Astrocyte (in vitro differentiated cells and primary cell): Measurements from ENCODE around the gene CYLD. TPM values are rescaled to one million over a fixed set of nuclear protein-coding genes. Genes with fewer than 3 reads are reported as not detected.

Experiments
- DNase-seq: peaks from one replicate; pipeline ENCODE4 v3.0.0-alpha.2; 2010; ENCODE audit warnings: low read depth
- FAIRE-seq: peaks from 2 replicates; lab custom pipeline; 2011; peaks lifted over from hg19 to GRCh38; lab: Jason Lieb, UNC
- H2AFZ ChIP-seq: 2 replicates; pipeline ENCODE4 v1.6.0; 2012; ENCODE audit warnings: low read depth, low read length, inconsistent platforms
- H3K27ac ChIP-seq: 2 replicates; pipeline ENCODE4 v1.5.1; 2011; ENCODE audit warnings: low read depth, low read length, inconsistent platforms
- H3K27me3 ChIP-seq: 2 replicates; pipeline ENCODE4 v1.6.0; 2011; ENCODE audit warnings: low read length, inconsistent platforms; ENCODE audit not compliant: insufficient read depth
- H3K36me3 ChIP-seq: 2 replicates; pipeline ENCODE4 v1.5.1; 2011; ENCODE audit warnings: low read length, inconsistent platforms; ENCODE audit not compliant: insufficient read depth
- H3K4me1 ChIP-seq: 2 replicates; pipeline ENCODE4 v1.5.1; 2011; ENCODE audit warnings: low read length, inconsistent platforms; ENCODE audit not compliant: insufficient read depth
- H3K4me2 ChIP-seq: 2 replicates; pipeline ENCODE4 v1.6.0; 2012; ENCODE audit warnings: low read length, inconsistent platforms
- H3K4me3 ChIP-seq: 2 replicates; pipeline ENCODE4 v1.5.1; 2011; ENCODE audit warnings: low read depth, mild to moderate bottlenecking, low read length, inconsistent platforms; ENCODE audit not compliant: insufficient read depth
- H3K79me2 ChIP-seq: 2 replicates; pipeline ENCODE4 v1.6.0; 2012; ENCODE audit warnings: mild to moderate bottlenecking, low read length, inconsistent platforms; ENCODE audit not compliant: insufficient read depth
- H3K9ac ChIP-seq: 2 replicates; pipeline ENCODE4 v1.6.0; 2012; ENCODE audit warnings: mild to moderate bottlenecking, low read length, inconsistent platforms
- H3K9me3 ChIP-seq: 2 replicates; pipeline ENCODE4 v1.5.1; 2012; ENCODE audit warnings: low read depth, mild to moderate bottlenecking, low read length, inconsistent platforms; ENCODE audit not compliant: insufficient read depth
- H4K20me1 ChIP-seq: 2 replicates; pipeline ENCODE4 v1.6.0; 2012; ENCODE audit warnings: low read length, inconsistent platforms; ENCODE audit not compliant: insufficient read depth
- H3K27ac Mint-ChIP-seq: one replicate; pipeline ENCODE4 v1.8.0; 2021; ENCODE audit warnings: mild to moderate bottlenecking, mixed read lengths; ENCODE audit not compliant: unreplicated experiment
- H3K27me3 Mint-ChIP-seq: one replicate; pipeline ENCODE4 v1.8.0; 2021; ENCODE audit warnings: low read depth, mixed read lengths; ENCODE audit not compliant: unreplicated experiment
- H3K36me3 Mint-ChIP-seq: one replicate; pipeline ENCODE4 v1.8.0; 2021; ENCODE audit warnings: low read depth, mixed read lengths; ENCODE audit not compliant: unreplicated experiment
- H3K4me1 Mint-ChIP-seq: one replicate; pipeline ENCODE4 v1.8.0; 2021; ENCODE audit warnings: low read depth, mixed read lengths; ENCODE audit not compliant: unreplicated experiment
- H3K4me3 Mint-ChIP-seq: one replicate; pipeline ENCODE4 v1.8.0; 2021; ENCODE audit warnings: mild to moderate bottlenecking, moderate library complexity, mixed read lengths; ENCODE audit not compliant: unreplicated experiment
- H3K9me3 Mint-ChIP-seq: one replicate; pipeline ENCODE4 v1.8.0; 2021; ENCODE audit warnings: mild to moderate bottlenecking, mixed read lengths; ENCODE audit not compliant: unreplicated experiment
- EZH2 ChIP-seq: IDR thresholded peaks from 2 replicates; pipeline ENCODE4 v1.6.1; 2012; ENCODE audit warnings: mild to moderate bottlenecking, low read length, inconsistent platforms; ENCODE audit not compliant: insufficient read depth
- total RNA-seq: library from RNA; stranded (reverse); gene quantifications from 2 replicates; pipeline ENCODE4 v1.2.1, GENCODE V29; 2021
- TF ChIP-seq, protein P1 (sequence below): IDR thresholded peaks from 2 replicates; pipeline ENCODE4 v1.5.1; 2011; ENCODE audit warnings: low read depth, mild to moderate bottlenecking, inconsistent platforms, low read length, moderate library complexity; ENCODE audit not compliant: insufficient read depth

Gene CYLD
- total RNA-seq, 1 donor from 2014 or later: 34.2 TPM

DNA sequence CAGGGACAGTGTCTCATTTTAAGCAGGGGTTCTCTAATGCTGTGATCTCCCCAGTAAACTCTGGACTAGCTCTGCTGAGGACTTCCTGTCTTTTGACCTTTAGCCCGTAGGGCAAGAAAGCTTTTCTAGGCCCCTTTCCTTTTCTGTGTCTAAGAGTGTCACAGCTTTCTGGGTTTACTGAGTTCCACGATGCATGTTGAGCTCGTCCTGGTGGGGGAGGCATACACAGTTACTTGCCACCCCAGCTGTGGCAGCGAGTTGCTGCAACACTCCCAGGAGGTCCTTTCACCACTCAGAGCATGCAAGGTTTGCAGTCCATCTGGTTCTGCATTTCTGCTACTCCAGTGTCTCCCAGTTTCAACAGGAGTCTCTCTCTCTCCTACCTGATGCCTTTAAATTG, 24.8 kb upstream of the CYLD start:
- H3K9me3 Mint-ChIP-seq: no peaks in the 10 kb centered on the region
- Histone ChIP-seq H3K27ac (no peak overlapping the region), H3K27me3 (no peaks in the 10 kb centered on the region), H3K4me2 (no peak overlapping the region), H4K20me1 (no peaks in the 10 kb centered on the region), H3K4me1 (no peaks in the 10 kb centered on the region), H3K79me2 (no peaks in the 10 kb centered on the region), H3K9me3 (no peaks in the 10 kb centered on the region), H3K9ac (no peak overlapping the region), H3K4me3 (no peak overlapping the region), H3K36me3 (no peaks in the 10 kb centered on the region), H2AFZ (no peak overlapping the region)
- H3K27ac Mint-ChIP-seq: no peak overlapping the region
- H3K4me1 Mint-ChIP-seq: no peaks in the 10 kb centered on the region
- FAIRE-seq: no peak
- H3K4me3 Mint-ChIP-seq: no peak overlapping the region
- peaks cover 6% of the 10 kb centered on the region for H3K27me3 Mint-ChIP-seq
- no peak for TF ChIP-seq EZH2
- TF ChIP-seq, protein P1, sequence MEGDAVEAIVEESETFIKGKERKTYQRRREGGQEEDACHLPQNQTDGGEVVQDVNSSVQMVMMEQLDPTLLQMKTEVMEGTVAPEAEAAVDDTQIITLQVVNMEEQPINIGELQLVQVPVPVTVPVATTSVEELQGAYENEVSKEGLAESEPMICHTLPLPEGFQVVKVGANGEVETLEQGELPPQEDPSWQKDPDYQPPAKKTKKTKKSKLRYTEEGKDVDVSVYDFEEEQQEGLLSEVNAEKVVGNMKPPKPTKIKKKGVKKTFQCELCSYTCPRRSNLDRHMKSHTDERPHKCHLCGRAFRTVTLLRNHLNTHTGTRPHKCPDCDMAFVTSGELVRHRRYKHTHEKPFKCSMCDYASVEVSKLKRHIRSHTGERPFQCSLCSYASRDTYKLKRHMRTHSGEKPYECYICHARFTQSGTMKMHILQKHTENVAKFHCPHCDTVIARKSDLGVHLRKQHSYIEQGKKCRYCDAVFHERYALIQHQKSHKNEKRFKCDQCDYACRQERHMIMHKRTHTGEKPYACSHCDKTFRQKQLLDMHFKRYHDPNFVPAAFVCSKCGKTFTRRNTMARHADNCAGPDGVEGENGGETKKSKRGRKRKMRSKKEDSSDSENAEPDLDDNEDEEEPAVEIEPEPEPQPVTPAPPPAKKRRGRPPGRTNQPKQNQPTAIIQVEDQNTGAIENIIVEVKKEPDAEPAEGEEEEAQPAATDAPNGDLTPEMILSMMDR: no peak
- DNase-seq: no peak
- H3K36me3 Mint-ChIP-seq: no peaks in the 10 kb centered on the region

DNA sequence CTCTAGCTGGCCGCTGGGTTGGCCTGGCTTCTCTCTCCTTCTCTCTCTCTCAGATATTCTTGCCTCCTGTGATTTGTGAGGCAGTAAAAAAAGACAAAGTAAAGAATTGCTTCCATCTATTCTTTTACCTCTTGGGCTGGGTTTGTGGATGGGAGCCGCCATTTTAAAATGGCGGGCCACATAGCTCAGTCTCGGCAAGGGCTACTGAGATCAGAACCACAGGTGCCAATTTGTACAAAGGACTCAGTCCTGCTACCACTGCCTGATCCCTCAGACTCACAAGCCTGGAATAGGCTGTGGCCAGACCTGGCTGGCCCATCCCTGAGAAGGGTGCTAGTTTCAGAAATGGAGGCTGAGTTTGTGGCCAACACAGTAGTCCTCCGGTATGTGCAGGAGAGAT, 24.4 kb upstream of the CYLD start:
- H3K9me3 ChIP-seq: no peaks in the 10 kb centered on the region
- H4K20me1 ChIP-seq: no peaks in the 10 kb centered on the region
- no peaks in the 10 kb centered on the region for H3K79me2 ChIP-seq
- no peaks in the 10 kb centered on the region for H3K4me1 Mint-ChIP-seq
- no peak for DNase-seq
- no peak for FAIRE-seq
- H3K27ac ChIP-seq: no peak overlapping the region
- no peaks in the 10 kb centered on the region for H3K9me3 Mint-ChIP-seq
- no peak overlapping the region for H3K4me3 ChIP-seq
- no peaks in the 10 kb centered on the region for H3K36me3 Mint-ChIP-seq
- H3K27me3 ChIP-seq: no peaks in the 10 kb centered on the region
- H3K4me2 ChIP-seq: no peak overlapping the region
- H3K27ac Mint-ChIP-seq: no peak overlapping the region
- no peaks in the 10 kb centered on the region for H3K4me1 ChIP-seq
- H3K4me3 Mint-ChIP-seq: no peak overlapping the region
- peaks cover 6% of the 10 kb centered on the region for H3K27me3 Mint-ChIP-seq
- TF ChIP-seq EZH2: no peak
- TF ChIP-seq, protein P1: no peak
- no peak overlapping the region for H3K9ac ChIP-seq
- no peaks in the 10 kb centered on the region for H3K36me3 ChIP-seq
- no peak overlapping the region for H2AFZ ChIP-seq

DNA sequence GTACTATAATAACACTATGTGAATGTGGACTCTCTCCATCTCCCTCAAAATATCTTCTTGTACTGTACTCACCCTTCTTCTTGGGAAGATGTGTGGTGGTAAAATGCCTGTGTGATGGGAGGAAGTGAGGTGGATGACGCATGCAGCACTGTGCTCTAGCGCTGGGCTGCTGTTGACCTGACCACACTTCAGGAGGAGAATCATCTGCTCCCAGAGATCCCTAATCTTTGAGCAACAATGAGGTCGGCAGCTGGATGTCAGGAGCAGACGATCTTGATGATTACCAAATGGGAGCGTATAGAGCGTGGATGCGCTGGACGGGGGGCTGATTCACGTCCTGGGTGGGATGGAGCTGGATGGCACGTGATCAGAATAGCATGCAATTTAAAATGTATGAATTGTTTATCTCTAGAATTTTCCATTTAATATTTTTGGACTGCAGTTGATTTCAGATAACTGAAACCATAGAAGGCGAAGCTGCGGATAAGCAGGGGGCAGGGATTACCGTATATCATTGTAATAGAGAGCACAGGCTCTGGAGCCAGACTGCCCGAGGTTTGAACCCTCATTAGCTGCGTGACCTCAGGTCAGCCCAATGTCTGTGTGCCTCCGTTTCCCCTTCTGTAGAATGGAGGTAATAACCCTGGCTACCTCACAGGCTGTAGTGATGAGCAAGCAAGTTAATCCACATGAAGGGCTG, 23.7 kb upstream of the CYLD start:
- Histone ChIP-seq H2AFZ (no peak overlapping the region), H3K79me2 (no peaks in the 10 kb centered on the region), H3K4me3 (no peak overlapping the region), H3K9ac (no peak overlapping the region), H3K4me1 (no peaks in the 10 kb centered on the region), H3K4me2 (no peak overlapping the region), H3K9me3 (no peaks in the 10 kb centered on the region), H3K27me3 (no peaks in the 10 kb centered on the region), H4K20me1 (no peaks in the 10 kb centered on the region), H3K36me3 (no peaks in the 10 kb centered on the region), H3K27ac (no peak overlapping the region)
- Mint-ChIP-seq H3K9me3 (no peaks in the 10 kb centered on the region), H3K4me3 (no peak overlapping the region), H3K4me1 (no peaks in the 10 kb centered on the region), H3K36me3 (no peaks in the 10 kb centered on the region), H3K27ac (no peak overlapping the region), H3K27me3 (peaks cover 6% of the 10 kb centered on the region)
- FAIRE-seq (no peak), DNase-seq (no peak)
- TF ChIP-seq, protein P1: no peak
- TF ChIP-seq EZH2: no peak
